Suppressor macrophage treated with lipopolysaccharide for 4 hours (primary cell): ENCODE data around the gene CCDC28A.

Experiments
- DNase-seq: peaks from one replicate; pipeline ENCODE4 v3.0.0-alpha.2; 2020

The CCDC28A gene

DNA sequence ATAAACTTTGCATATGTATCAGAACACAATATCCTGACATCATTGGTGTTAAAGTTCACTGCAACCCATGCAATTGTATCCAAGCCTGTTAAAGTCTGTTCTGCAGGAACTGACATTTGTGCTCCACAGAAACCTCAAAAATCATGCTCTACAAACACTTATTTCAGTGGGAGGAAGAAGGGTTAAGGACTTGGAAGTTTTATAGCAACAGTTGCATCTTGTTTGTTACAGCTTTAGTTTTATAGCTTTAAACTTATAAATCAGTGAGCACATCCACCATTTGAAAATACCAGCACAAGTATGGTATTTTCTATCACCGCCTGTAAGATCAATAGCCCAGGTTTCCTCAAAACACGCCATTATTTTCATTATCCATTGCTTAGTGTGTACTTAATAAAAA, 23.2 kb downstream of the CCDC28A start:
- no peak for DNase-seq

DNA sequence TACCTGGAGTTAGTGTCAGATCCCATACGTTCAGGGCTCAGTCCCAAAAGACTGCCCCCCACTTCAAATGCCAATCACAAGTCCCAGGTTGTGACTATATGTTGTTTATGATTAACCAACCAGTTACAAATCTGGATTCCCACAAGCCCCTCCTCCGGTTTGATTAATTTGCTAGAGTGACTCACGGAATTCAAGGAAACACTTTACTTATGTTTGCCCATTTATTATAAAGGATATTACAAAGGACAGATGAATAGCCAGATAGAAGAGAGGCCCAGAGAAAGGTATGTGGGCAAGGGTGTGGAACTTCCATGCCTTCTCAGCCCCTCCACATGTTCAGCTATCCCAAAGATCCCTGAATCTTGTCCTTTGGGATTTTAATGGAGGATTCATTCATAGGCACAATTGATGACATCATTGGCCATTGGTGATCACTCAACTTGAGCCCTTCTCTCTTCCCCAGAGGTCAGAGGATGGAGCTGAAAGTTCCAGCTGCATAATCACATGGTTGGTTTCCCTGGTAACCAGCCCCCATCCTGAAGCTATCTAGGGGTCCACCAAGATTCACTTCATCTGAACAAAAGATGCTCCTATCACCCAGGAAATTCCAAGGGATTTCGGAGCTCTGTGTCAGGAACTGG, 24.4 kb downstream of the CCDC28A start:
- DNase-seq: no peak

DNA sequence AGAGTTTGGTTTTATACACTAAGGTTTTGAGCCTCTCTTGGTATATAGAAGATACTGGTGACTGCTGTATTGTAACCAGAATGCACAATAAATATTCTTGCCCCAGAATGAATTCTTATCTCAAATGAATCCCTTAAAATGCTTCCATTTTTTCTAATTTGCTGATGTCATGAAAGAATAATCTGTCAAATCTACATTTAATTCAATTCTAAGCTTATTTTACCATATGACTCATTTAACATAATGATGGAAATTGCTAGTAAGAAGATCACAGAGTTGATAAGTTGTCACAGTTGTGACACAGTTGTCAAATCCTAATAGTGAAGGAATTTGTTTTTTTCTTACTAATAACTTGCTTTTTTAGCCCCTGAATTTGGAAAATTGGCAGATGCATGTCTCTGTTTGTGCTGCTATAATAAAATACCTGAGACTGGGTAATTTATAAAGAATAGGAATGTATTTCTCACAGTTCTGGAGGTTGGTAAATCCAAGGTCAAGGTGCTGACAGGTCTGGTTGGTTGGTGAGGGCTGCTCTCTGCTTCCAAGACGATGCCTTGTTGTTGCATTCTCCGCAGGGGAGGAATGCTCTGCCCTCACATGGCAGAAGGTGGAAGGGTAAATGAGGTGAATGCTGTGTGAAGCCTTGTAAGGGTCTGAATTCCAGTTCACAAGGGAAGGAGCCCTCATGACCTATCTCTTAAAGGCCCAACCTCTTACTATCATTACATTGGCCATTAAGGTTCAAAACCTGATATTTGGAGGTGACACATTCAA, 27.0 kb downstream of the CCDC28A start:
- DNase-seq: no peak

DNA sequence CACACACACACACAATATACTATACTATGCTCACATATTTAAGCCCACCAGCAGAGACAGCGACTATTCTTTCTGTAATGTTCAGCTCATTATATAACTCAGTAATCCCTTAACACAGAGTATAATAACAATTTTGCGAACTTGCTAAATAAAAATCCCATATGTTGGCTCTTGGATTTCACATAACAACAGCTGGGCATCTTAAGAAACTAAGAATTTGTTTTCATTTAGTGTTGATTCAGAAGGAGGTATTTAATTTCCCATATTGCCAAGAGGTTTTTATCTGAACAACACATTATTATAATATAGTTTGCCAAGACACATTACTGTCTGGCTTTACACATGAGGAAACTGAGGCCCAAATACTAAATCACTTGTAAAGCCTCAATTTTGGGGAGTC, 29.8 kb downstream of the CCDC28A start:
- no peak for DNase-seq

DNA sequence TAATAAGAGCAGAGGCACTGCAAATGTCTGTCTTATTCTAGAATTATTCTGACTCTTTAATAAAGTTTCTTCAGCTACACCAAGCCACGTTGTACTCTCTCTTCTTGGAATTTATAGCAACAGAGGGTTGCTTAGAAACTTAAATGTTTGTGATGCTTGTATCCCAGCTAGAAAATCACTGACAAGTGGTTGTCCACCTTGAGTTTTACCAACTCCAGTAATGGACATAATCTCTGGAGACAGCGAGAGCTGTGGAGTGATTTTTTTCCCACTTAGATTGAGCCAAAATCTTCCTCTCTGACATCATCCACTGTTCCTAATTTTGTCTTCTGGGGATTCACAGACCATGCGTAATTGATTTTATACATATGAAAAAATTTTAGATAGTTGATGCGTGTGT, 30.3 kb downstream of the CCDC28A start:
- DNase-seq: no peak

DNA sequence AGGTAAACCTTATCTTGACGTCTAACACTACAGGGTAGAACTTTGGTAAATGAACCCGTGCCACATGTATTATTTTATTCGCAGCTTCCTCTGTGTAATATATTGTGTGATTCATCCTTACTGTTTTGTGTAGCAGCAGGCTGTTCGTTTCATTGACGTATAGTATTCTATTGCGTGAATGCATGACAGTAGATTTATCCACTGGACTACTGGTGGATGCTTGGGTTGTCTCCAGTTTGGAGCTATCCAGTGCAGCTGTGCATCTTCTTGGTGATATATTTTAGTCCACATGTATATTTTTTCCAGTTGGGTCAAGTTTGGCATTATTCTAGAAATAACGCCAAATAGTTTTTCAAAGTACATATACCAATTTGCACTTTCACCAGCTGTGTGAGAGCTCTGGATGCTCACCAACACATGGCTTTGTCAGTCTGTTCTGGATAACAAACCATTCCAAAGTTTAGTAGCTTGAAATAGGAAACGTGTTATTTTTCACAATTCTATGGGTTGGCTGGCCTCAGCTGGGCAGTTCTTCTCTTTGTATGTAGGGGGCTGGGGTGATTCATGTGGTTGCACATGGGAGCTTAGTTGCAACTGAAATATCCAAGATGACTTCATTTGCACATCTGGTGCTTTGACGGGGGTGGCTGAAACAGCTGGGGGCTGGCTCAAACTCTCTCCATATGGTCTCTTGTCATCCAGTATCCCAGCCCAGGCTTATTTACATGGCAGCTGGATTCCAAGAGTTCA, 31.6 kb downstream of the CCDC28A start:
- DNase-seq: peak; percentile 34

DNA sequence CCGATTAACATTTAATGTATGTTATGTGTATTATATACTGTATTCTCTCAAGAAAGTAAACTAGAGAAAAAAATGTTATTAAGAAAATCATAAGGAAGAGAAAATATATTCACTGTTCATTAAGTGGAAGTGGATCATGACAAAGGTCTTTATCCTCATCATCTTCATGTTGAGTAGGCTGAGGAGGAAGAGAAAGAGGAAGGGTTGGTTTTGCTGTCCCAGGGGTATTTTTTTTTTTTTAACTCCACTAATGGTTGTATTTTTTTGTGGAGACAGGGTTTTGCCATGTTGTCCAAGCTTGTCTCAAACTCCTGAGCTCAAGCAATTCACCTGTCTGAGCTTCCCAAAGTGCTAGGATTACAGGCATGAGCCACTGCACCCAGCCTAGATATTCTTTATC, 33.3 kb downstream of the CCDC28A start:
- DNase-seq: peak; percentile 30

DNA sequence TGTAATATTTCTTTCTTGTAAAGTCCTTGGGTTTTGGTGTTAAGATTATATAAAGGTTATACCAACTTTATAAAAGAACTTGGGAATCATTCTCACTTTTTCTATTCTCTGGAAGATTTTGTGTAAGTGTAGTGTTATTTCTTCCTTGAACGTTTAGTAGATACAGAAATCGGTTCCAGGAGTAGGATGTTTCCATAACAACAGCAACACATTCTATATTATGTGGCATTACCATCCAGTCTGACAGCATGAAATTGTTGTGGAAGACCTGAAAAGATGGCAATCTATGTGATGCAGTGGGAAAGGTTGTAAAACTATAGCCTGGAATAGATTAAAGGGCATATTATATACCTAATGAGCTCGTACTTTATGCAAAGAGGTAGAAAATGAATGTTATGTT, 36.1 kb downstream of the CCDC28A start:
- no peak for DNase-seq

DNA sequence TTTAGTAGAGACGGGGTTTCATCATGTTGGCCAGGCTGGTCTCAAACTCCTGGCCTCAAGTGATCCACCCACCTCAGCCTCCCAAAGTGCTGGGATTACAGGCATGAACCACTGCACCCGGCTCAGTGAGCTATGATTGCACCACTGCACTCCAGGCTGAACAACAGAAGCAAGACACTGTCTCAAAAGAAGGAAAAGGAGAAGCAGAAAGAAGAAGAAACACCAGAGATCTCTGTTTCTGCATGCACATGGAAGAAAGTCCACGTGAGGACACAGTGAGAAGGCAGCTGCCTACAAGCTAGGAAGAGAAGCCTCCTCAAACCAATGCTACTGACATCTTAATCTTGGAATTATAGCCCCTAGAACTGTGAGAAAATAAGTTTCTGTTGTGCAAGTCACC, 38.3 kb downstream of the CCDC28A start:
- DNase-seq: peak; percentile 57

DNA sequence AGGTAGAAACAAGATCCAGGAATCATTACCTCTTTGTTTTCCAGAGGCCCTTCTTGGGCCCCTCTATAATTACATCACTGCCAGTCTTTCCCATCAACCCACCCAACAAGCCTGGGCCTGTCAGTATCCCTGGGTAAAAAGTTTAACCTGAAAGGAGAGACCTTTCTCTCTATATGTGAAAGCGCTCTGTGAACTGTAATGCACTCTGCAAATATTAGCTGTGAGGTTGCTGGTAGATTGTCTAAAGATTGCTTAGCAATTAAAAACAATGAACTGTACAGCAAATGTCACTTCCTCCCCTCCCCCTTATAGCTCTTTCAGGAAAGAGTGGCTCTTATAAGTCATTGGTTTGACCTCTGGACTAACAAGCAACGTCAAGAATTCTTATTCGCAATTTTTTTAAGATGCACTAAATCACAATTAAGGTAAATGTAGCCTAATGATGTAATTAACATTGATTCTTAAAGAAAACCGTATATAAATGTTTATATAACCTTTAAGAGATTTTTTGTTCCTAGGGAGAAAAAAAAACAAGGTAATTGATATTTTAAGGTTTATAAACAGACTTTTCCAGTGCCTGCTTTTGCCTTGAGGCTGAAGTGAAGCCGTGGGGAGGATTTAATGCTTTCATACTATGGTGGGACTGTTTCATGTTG, 40.7 kb downstream of the CCDC28A start:
- DNase-seq: no peak

DNA sequence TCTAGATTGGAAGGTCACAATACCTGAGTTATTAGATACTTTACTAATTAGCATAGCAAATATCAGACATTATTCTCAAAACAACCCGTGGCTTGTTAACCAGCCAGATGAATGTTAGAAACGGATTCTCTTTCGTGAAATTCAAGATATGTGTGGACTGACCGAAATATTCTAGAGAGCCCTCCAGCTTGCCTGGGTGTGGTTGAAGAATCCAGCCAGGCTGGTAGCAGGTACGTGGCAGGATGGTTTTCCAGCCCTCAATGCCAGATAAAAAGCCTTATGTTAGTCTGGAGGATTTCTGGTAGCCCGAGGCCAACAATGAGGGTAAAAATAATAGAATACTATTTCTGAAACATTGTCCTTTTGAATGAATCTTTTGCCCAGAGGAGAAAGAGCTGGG, 41.7 kb downstream of the CCDC28A start:
- no peak for DNase-seq

DNA sequence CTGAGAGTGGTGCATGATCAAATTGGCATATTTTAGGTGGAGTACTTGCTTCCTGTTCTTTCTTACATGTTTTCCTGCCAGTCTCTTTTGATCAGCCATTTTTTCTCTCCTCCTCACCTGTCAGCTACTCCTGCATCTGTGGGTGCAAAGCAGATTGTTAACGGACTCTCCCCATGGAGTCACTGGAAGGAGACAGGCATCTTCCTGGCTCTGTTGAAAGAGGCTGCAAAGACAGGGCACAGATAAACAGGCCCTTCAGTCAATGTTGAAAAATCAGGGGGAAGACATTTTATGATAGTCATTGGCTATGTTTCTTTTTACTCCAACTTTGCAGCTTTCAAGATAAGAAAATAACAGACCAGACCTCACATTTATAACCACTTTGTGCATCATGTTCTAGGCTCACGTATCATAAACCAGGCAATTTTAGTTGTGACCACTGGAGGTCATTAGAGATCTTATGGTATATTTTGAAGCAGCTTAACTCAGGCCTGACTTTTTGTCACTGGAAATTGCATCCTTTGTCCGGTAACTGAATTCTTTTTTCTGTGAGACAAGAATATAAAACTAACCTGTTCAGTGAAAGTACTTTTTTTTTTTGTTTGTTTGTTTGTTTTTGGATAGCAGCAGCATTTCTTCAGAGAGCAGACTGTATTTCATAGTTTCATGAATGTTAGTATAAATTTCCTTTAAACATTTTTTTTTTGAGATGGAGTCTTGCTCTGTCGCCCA, 42.4 kb downstream of the CCDC28A start:
- DNase-seq: peak; percentile 65

DNA sequence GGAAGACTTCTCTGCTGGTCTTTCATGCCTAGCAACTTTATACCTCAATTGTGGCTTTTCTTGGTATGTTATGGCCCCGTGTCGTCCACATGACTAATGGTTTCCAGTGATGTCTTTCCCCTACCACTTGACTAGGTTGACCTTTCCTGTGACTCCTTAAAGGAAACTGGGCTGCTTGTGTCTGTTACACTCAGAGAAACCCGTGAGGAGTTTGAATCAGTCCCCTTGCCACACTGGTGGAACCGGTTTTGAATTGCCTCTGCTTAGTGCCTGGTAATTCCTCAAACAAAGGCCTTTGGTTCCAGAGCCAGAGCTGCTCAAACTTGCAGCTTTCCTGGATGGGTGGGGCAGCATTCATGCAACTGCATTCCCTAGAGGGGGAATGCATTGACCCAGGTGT, 44.2 kb downstream of the CCDC28A start:
- peak; percentile 33 for DNase-seq

DNA sequence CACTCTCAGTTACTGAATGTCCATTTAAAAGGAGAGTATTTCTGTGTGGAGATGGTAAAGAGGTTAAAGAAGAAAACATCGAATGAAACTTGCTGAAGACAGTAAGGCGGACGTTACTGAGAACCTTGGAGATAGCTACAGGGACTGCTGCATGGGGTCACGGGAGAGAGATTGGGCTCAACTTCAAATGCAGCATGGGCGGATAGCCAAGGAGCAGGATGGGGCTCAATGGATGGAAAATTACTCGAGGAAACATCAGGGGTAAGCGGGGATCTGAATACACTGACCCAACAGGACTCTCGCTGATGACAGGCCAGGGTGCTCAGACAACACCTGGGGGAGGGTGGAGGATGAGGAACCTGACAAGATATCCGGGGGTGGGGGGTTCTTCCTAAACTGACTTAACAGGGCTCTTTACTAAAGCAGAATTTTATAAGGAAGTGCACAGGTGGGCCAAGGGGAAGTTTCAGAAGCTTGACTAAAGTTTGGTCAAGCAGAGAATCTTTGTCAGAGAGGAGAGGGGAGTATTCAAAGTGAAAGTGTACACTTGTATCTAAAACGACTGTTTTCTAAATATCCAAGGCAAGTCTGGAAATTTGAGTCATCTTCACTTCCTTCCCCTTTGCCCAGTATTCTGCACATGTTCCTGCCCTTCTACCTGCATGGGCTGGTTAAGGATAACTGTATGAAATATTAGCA, 45.1 kb downstream of the CCDC28A start:
- peak; percentile 16 for DNase-seq

DNA sequence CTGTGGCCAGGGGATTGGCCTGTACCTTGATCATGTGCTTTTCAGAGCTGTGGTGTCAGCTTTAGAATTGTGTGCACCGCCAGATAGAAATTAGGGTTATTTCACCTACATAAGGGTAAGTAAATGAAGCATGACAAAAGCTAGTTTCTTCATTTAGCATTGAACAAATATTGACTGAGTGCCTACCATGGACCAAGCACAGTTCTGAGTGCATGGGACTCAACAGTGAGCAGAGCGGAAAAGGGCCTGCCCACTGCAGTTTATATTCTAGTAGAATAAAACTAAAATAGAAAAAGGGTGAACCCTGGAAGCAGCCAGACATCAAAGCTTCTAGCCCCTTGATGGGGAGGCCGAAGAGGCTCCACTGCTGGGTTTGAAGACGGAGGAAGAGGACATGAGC, 48.0 kb downstream of the CCDC28A start:
- no peak for DNase-seq

DNA sequence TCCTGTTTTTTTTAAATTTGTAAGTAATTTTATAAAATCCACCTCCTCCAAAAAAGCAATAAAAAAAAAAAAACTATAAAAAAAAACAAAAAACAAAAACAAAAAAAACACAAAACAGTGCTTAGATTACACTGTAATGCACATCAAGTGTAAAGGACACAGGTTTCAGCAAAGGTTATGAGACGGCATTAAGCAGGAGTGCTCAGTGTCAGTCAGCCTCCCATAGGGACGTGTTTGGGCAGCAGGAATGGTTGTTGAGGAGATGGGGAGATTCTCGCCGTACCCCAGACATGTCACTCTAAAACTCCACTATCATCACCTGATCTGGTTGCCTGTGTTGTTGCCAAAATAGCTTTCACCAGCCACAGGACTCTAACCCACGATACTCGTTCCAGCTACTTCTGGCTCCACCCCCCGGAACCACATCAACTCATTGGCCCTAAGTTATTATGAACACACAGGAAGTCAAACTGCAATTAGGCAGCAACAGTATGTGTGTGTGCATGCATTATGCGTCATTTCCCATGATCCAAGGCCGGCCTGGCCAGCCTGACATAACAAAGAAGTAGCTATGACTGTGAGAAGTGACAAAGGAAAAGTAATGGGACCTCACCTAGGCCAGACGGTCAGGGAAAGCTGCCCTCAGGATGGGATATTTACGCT, 51.0 kb downstream of the CCDC28A start:
- DNase-seq: no peak

DNA sequence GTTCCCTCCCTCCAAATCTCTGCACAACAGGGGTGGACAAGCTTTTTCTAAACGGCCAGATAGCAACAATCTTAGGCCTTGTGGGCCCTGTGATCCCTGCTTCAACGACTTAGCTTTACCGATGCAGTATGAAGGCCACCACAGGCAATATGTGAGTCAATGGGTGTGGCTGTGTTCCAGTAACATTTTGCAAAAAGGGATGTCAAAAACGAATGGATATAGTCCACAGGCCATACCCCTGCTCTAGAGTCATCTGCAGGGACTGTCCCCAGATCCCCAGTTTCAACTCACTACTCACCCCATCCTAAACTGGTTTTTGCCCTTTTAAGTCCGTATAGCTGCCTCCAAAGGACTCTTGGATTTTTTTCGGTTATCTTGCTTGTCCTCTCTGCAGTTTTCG, 56.7 kb downstream of the CCDC28A start:
- DNase-seq: no peak

DNA sequence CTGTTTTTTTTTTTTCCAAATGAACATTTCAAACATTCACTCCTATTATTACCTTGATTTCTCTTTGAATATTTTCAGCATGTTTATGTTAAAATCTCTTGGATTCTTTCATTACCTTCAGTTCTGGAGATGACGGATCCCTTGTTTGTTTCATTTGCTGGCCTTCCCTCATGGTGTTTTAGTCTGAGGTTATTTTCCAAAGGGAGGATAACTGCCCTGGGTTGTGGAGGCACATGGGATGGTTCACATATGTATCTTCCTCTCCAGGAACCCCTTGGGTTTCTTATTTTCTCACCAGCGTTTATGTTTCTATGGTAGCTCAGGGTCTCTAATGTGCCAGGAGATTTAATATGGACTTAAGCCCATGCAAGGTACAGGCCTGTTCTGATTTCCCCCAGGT, 58.6 kb downstream of the CCDC28A start:
- no peak for DNase-seq

DNA sequence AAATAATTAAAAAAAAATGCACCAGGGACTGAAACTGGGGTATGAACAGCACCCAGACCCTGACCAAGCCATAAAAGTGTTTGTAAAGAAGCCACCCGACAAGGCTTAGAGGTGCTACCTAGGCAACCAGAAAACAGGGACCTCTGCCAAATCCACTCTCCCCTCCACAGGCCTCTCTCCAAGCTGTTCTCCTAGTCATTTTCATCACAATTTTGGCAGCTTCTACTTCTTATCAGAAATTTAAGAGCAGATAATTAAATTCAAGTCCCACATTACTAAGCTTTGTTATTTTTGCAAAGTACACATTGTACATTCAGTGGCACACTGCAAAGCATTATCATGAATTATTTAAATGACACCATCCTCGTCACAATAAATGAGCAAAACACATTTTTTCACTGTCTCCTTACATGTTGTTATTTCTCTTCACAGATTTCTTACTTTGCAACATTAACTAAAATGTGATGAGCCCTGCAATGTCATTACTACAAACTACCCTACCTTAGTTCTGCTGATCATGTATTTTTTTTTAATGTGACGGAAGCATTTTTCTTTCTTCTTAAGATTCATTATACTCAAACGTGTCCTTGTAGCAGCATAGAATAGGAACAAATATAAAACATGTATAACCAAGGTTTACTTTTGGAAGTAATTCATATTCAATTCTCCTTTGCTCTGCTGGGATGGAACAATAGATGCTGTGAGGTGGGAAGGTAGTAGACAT, 60.4 kb downstream of the CCDC28A start:
- DNase-seq: no peak

DNA sequence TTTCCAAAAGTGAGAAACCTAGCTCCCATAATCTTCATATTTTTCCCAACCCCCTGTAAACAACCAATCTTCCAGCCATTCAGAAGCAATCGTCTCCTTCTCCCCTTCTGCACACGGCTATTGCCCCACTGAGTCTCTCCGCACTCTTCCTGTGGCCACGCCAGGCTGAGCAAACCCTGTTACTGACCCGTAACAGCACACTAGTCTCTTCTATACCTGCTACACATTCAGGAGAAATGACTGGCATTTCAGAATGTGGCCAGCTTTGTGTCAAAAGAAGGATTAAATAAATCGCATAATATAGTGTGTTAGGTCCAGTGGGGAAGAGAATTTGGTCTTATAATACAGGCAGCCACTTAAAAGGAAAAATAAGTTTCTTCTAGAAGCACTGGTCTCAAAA, 63.7 kb downstream of the CCDC28A start:
- DNase-seq: no peak
